MCF 10A (cell line): ENCODE data around the gene TCF12. TPM values are rescaled to one million over a fixed set of nuclear protein-coding genes. Genes with fewer than 3 reads are reported as not detected.

ENCODE experiments used
- BruUV-seq: library from RNA; stranded (reverse); fragments of 400-500 nt; replicated peaks from 2 replicates; lab custom pipeline; 2021; lab: Mats Ljungman, UMichigan
- CTCF ChIA-PET: fragments of 300-600 bp; sonication (Branson Sonifier 250); formaldehyde crosslinking; extraction: SDS; loops from one replicate; lab custom pipeline; 2021; ENCODE audit warnings: antibody characterized with exemption, inconsistent platforms; lab: Yijun Ruan, JAX
- POLR2A ChIA-PET: fragments of 300-600, 350-650 bp; sonication (Branson Sonifier 250); formaldehyde crosslinking; extraction: SDS; loops from one replicate; lab custom pipeline; 2020; ENCODE audit warnings: antibody characterized with exemption, inconsistent platforms; lab: Yijun Ruan, JAX
- DNase-seq: peaks from one replicate; pipeline ENCODE4 v3.0.0-alpha.2; 2018; ENCODE audit not compliant: unreplicated experiment
- H3K27ac Mint-ChIP-seq: one replicate; pipeline ENCODE4 v1.8.0; 2022; ENCODE audit warnings: mild to moderate bottlenecking, low read depth, mixed read lengths; ENCODE audit not compliant: unreplicated experiment
- H3K27me3 Mint-ChIP-seq: one replicate; pipeline ENCODE4 v1.8.0; 2022; ENCODE audit warnings: mixed read lengths; ENCODE audit not compliant: insufficient read depth, unreplicated experiment
- H3K36me3 Mint-ChIP-seq: one replicate; pipeline ENCODE4 v1.8.0; 2022; ENCODE audit warnings: mild to moderate bottlenecking, moderate library complexity, mixed read lengths; ENCODE audit not compliant: insufficient read depth, unreplicated experiment
- H3K4me1 Mint-ChIP-seq: one replicate; pipeline ENCODE4 v1.8.0; 2022; ENCODE audit warnings: mixed read lengths; ENCODE audit not compliant: insufficient read depth, unreplicated experiment
- H3K4me3 Mint-ChIP-seq: one replicate; pipeline ENCODE4 v1.8.0; 2022; ENCODE audit warnings: mild to moderate bottlenecking, moderate library complexity, mixed read lengths; ENCODE audit not compliant: unreplicated experiment
- H3K9me3 Mint-ChIP-seq: one replicate; pipeline ENCODE4 v1.8.0; 2022; ENCODE audit warnings: mixed read lengths; ENCODE audit not compliant: unreplicated experiment
- CTCF ChIP-seq: fragments of 200-600 bp; IDR thresholded peaks from one replicate; pipeline ENCODE4 v1.8.0; 2022; ENCODE audit warnings: antibody characterized with exemption, mild to moderate bottlenecking; ENCODE audit not compliant: unreplicated experiment
- intact Hi-C: fragments of 100-400 bp; cut with micrococcal nuclease; formaldehyde crosslinking; loops from 2 replicates; pipeline ENCODE4 v1.14.1; 2022
- total RNA-seq: library from RNA; stranded (reverse); gene quantifications from 2 replicates; pipeline ENCODE4 v1.2.3, GENCODE V29; 2022

Gene TCF12
- total RNA-seq, 1 experiment from 2014 or later = 140 TPM

GRCh38 chr15:57086857-57087427 lies 168.5 kb downstream of the TCF12 start:
- intact Hi-C loops = no loop called here
- no peak for TF ChIP-seq CTCF
- no peaks in the 10 kb centered on the region for H3K9me3 Mint-ChIP-seq
- no peak overlapping the region for H3K27ac Mint-ChIP-seq
- DNase-seq = no peak
- POLR2A ChIA-PET = no interaction called here
- peaks cover 7% of the 10 kb centered on the region for H3K4me1 Mint-ChIP-seq
- no TSS peak for BruUV-seq
- H3K4me3 Mint-ChIP-seq = no peak overlapping the region
- CTCF ChIA-PET = interaction anchor here (0.5 to 0.6 kb wide), 2 partner anchors 32 to 95 kb away, joined by 3 to 4 read pairs; no protein-coding TSS in a partner anchor
- H3K36me3 Mint-ChIP-seq = peaks cover 3% of the 10 kb centered on the region
- H3K27me3 Mint-ChIP-seq = no peaks in the 10 kb centered on the region

- peaks cover 7% of the 10 kb centered on the region for H3K4me1 Mint-ChIP-seq
- no peaks in the 10 kb centered on the region for H3K9me3 Mint-ChIP-seq
- POLR2A ChIA-PET = interaction anchor here (0.6 kb wide), 1 partner anchor 152 kb away, joined by 3 read pairs; no protein-coding TSS in a partner anchor
- intact Hi-C loops = no loop called here
- H3K27ac Mint-ChIP-seq = no peak overlapping the region
- no peak overlapping the region for H3K4me3 Mint-ChIP-seq
- no peaks in the 10 kb centered on the region for H3K27me3 Mint-ChIP-seq
- no peak for DNase-seq
- peaks cover 5% of the 10 kb centered on the region for H3K36me3 Mint-ChIP-seq
- CTCF ChIA-PET = interaction anchor here (0.8 kb wide), 1 partner anchor 11 kb away, joined by 3 read pairs; no protein-coding TSS in a partner anchor
- no TSS peak for BruUV-seq
- TF ChIP-seq CTCF = no peak
Observed at GRCh38 chr15:57089815-57090495, 171.5 kb downstream of the TCF12 start.

GRCh38 chr15:57090496-57090859 lies 172.0 kb downstream of the TCF12 start:
- no peak for DNase-seq
- H3K4me3 Mint-ChIP-seq = no peak overlapping the region
- TF ChIP-seq CTCF = no peak
- ChIA-PET CTCF (no interaction called here), POLR2A (no interaction called here)
- no peaks in the 10 kb centered on the region for H3K9me3 Mint-ChIP-seq
- peaks cover 1% of the 10 kb centered on the region for H3K4me1 Mint-ChIP-seq
- no peaks in the 10 kb centered on the region for H3K27me3 Mint-ChIP-seq
- H3K27ac Mint-ChIP-seq = no peak overlapping the region
- intact Hi-C loops = no loop called here
- peaks cover 5% of the 10 kb centered on the region for H3K36me3 Mint-ChIP-seq
- BruUV-seq = no TSS peak

- TF ChIP-seq CTCF = no peak
- Mint-ChIP-seq H3K9me3 (no peaks in the 10 kb centered on the region), H3K4me3 (no peak overlapping the region), H3K27me3 (no peaks in the 10 kb centered on the region), H3K27ac (no peak overlapping the region), H3K36me3 (peaks cover 5% of the 10 kb centered on the region), H3K4me1 (no peaks in the 10 kb centered on the region)
- POLR2A ChIA-PET = interaction anchor here (0.7 to 1.3 kb wide), 2 partner anchors 9 to 831 kb away, joined by 3 read pairs; no protein-coding TSS in a partner anchor
- CTCF ChIA-PET = interaction anchor here (0.6 to 1.2 kb wide), 3 partner anchors 9 to 31 kb away, joined by 3 to 4 read pairs (median 4); no protein-coding TSS in a partner anchor
- intact Hi-C loops = no loop called here
- DNase-seq = no peak
- BruUV-seq = no TSS peak
Observed at GRCh38 chr15:57091636-57092035, 173.2 kb downstream of the TCF12 start.
